Testis (tissue), 3 donors: Measurements from ENCODE around the gene POLR1E. TPM values are rescaled to one million over a fixed set of nuclear protein-coding genes. Genes with fewer than 3 reads are reported as not detected.

Experiments
- polyA plus RNA-seq: library from polyadenylated mRNA; stranded (reverse); fragments of 350-450 nt; fragmentation: Illumina TruSeq; extraction: RNeasy Lipid Tissue Mini Kit (QIAGEN cat#74804); gene quantifications from one replicate; pipeline ENCODE4 v1.2.3, GENCODE V29; 2014; ENCODE audit warnings: low read depth, low replicate concordance; ENCODE audit not compliant: insufficient read depth
- total RNA-seq, 2 donors: library from RNA; depleted of rRNA; stranded (reverse); fragments of >200 nt; gene quantifications; one replicate each; pipeline ENCODE4 v1.2.3, GENCODE V29; 2016

Gene POLR1E
- total and polyA plus RNA-seq, 3 donors from 2014 or later, result 18.6 to 23.8 (median 20.6) TPM

Other genes with a start within 250 kb of the POLR1E start
- gene GRHPR, start 63.3 kb upstream of the POLR1E start, total RNA-seq, result 100 to 1,000 TPM; 195 to 262 TPM
- 130 TPM for gene GRHPR, start 63.3 kb upstream of the POLR1E start, polyA plus RNA-seq
- 10 to 100 TPM; 28.4 to 33.8 TPM for gene ZBTB5, start 20.5 kb upstream of the POLR1E start, total RNA-seq
- 20.4 TPM for gene ZBTB5, start 20.5 kb upstream of the POLR1E start, polyA plus RNA-seq
- 10 to 100 TPM; 28.3 to 31.7 TPM for gene FBXO10, start 90.4 kb downstream of the POLR1E start, total RNA-seq
- gene FBXO10, start 90.4 kb downstream of the POLR1E start, polyA plus RNA-seq, result 28.7 TPM
- 100 to 1,000 TPM in 1 of 2 donors, 10 to 100 TPM in 1; 96.5 to 113 TPM for gene TOMM5, start 106.6 kb downstream of the POLR1E start, total RNA-seq
- 126 TPM for gene TOMM5, start 106.6 kb downstream of the POLR1E start, polyA plus RNA-seq
- 10 to 100 TPM; 48.0 to 67.3 TPM for gene FRMPD1, start 165.0 kb downstream of the POLR1E start, total RNA-seq
- 15.9 TPM for gene FRMPD1, start 165.0 kb downstream of the POLR1E start, polyA plus RNA-seq